ENCODE measurements around the gene KCTD10.
"Not testable (repeated sequence)": the region's sequence is repeated elsewhere in the genome, so short reads cannot be mapped to it uniquely, and the experiment has no call there.

Gene KCTD10

DNA sequence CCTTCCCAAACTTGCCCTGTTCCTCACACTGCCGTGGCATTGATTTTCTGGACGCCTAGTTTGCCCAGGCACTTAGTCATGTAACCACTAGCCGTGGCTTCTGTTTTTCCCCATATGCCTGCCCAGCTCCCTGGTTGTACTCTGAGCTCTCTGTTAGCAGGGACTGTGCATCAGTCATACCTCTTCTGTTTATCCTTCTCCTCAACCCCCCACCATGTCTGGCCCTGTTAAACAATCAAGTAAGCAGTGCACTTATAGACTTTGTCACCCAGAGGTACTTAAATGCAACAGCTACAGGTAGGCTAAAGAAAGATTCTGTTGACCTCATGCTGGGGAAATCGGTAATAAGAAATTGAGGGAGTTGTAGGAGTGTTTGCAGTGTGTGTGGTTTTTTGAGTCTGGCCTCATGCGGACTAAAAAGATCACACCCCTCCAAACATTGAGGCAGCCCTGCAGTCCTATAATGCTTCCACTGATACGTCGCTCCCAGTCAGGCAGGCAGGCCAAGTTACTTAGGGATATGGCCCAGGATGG, 17.3 kb upstream of the KCTD10 start:
- DNase-seq (ENCODE audit: low read depth) = no peak

DNA sequence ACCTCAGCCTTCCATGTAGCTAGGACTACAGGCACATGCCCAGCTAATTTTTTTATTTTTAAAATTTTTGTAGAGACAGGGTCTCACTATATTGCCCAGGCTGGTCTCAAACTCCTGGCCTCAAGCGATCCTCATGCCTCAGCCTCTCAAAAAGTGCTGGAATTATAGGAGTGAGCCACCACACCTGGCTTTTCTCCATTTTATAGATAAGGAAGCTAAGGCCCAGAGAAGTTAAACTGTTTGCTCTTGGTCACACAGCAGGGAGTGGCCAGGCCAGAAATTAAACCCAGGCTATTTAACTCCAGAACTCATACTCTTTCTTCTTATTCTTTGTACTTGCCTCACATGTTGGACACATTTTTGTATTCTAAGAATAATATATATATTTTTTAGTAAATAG, 16.8 kb upstream of the KCTD10 start:
- no peak for DNase-seq (ENCODE audit: low read depth)

DNA sequence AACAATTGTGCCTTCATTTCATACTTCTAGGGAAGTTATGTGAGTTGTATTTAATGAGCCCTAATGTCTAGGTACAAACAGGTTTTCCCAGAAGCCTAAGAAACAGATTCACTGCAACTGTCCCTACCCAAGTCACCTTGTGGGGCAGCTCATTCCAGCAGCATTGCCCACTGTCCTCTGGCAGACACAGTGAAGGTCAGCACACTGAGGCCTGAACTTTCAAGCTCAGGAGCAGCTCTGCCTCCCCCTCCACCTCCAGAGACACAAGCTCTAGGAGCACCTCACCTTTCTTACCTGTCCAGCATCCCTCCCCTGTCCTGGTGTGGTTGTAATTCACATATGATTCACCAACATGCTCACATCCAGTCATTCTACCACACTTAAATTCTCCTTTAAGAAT, 16.0 kb upstream of the KCTD10 start:
- no peak for DNase-seq (ENCODE audit: low read depth)

DNA sequence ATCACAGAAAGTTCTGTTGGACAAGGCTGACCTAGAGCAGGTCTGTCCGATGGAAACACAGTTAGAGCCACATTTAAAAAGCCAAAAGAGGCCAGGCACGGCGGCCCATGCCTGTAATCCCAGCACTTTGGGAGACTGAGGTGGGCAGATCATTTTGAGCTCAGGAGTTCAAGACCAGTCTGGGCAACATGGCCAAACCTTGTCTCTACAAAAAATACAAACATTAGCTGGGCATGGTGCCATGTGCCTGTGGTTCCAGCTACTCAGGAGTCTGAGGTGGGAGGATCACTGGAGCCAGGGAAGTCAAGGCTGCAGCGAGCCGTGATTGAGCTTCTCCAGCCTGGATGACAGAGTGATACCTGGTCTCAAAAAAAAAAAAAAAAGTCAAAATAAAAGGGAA, 15.3 kb upstream of the KCTD10 start:
- no peak for DNase-seq (ENCODE audit: low read depth)

DNA sequence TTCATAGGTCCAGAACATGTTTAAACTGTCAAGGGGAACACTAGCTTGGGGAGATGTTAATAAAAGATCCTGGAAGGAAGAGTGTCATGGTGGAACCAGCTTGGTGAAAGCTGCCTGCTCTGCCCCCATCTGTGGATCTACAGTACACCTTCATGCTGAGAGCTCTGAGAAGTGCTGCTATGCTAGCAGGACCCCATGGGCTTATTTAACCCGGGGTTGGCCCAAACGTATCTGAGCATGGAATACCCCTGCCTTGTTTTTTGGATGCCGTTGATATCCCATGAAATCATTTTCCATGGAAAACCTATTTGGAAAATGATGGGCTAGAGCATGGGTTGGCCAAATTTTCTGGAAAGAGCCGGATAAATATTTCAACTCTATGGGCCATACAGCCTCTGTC, 14.6 kb upstream of the KCTD10 start:
- DNase-seq (ENCODE audit: low read depth) = no peak

DNA sequence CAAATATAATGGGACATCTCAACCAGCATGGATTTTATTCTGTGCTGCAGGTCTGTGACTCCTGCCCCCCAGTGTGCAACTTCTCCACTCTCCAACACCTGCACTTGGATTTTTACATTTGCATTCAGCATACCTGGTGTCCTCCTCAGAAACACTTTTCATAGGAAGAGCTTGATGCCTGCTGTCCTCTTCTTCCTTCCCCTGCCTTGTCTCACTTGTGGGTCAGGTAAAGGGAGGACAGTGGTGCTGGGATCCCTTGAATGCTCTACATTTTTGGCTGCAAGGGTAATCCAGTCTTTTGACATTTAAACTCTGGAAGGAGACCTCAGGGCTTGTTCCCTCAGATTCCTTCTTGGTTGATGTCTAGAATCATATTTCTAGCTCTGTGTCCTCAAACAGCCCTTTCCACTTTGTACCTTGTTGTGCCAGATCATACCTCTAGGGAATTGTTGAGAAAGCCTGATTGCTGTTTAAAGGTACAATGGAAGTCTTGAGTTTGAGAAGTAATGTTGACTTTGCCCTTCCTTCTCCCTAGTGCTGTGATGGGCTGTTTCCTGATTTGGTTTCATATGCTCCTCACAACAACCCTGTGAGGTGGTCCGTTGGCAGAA, 13.0 kb upstream of the KCTD10 start:
- DNase-seq (ENCODE audit: low read depth) = no peak

DNA sequence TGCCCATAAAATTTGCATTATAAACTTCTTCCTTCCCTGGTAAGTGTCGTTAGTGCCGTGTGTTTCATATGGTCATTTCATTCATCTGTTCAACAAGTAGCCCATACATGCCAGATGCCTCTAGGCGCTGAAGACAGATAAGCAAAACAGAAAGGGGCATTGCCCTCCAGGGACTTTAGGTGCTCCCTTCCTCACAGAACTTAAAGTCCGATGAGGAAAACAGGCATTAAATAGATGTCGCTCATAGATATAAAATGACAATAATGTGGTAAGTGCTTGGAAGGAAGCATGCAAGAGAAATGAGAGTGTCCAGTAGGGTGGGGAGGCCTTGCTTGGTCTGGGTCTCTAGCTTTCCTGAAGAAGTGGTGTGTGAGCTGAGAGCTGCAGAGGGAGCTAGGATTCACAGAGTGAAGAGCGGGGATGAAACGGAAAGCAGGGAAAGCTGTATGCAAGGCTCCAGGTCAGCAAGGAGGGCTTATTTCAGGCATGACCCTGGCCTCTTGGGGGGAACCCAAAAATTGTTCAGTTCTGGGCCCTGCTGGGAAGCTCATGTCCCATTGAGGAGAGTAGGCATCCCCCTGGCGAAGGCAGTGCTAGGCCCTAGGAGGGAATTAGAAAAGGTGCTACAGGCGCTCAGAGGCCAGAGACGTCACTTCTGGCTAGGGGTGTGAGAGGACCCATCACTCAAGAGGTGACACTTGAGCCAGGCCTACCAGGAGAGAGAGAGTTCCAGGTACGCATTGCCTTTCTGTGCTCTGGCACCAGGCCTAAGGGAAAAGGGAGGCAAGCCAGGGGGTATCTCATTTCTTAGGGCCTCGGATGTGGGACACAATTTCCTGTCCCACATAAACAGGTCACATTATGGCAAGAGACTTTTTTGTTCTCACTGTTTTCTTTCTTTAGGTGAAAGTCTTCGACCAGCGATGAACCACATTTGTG, 12.2 kb upstream of the KCTD10 start:
- DNase-seq (ENCODE audit: low read depth) = no peak

DNA sequence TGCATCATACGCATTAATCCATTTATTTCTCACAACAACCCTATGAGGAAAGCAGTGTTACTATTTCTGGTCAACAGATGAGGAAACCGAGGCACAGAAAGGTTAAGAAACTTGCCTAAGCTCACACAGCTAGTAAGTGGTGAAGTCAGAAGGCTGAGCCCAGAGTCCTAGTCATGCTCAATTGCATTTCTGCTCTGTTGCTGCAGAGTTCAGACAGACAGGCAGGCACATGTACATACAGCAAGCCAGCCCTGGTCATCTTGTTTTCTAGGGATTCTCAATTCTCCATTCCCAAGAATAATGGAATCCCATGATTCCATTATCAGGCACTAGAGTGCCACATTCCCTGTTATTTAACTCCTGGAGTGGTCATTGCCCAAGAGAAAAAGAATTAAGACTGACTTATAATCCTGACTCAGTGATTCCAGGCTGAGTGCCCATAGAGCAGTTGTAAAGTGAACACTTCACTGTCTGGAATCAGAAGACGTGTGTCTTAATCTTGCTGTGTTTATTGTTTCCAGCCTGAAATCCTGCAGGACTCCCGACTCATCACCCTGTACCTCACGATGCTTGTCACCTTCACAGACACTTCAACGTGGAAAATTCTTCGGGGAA, 11.1 kb upstream of the KCTD10 start:
- DNase-seq (ENCODE audit: low read depth) = no peak

DNA sequence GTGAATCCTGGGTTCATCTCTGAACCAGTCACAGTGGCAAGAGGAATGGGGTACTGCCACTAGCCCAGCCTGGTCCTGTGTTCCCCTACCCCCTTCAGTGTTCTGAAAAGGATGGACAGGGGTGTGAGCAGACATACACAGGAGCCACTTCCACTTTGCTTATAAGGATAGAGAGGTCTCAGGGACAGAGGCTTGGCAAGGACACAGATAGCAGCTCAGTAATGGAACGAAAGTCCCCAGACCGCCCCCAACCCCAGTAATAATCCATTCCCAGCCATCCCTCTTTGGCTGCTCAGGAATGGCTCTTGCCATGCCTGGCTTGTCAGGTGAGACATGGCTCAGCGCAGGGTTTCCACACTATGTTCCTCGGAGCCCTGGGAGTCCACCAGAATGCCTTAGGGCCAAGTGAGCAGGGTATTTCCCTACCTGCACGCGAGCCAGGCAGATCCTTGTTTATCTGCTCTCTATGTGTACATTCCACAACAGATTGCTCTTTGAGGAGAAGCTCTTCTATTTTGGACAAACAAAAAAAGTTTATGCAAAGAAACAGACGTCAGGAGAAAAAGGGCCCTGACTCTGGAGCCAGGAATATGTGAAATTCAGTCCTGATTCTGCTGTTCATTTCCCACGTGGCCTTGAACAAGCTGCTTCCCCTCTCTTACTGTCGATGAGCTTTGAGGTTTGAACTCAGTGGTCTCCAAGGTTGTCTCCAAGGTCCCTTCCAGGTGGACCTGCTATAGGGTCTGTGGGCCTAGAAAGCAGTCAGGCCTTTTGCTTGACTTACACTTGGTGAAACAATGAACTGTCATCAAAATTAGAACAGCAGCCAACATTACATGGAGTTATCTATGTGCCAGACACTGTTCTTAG, 10.3 kb upstream of the KCTD10 start:
- DNase-seq (ENCODE audit: low read depth) = no peak

DNA sequence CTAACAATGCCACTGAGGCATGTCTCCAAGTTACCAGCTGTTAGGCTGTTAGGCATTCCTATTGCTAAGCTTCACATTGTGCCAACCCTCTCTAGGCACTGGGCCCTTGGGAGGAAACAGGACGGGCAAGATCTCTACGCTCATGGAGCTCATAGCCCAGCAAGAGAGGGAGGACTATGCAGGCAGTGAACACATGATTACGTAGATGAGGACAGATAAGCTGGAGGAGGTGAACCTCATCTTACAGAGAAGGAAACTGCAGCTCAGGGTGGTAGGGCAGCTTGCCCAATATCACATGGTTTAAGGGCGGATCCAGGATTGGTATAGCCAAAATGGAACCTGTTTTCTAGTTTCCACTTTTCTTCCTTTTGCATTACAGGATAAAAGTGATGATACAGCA, 8.1 kb upstream of the KCTD10 start:
- no peak for DNase-seq (ENCODE audit: low read depth)

DNA sequence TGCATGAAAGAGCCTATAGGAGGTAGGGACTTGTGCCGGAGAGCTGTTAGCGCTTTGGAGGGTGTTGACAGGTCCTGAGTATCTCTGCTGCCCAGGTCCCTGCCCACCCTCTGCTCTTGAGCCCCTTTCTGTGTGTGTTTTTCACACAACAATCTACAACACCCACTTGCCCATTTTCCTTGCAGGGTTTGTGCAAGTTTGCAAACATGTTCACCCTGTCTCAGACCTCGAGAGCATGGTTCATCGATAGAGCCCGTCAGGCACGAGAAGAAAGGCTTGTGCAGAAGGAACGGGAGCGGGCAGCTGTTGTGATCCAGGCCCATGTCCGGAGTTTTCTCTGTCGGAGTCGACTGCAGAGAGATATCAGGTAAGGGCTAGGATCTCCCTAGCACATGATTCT, 6.2 kb upstream of the KCTD10 start:
- DNase-seq (ENCODE audit: low read depth) = no peak

DNA sequence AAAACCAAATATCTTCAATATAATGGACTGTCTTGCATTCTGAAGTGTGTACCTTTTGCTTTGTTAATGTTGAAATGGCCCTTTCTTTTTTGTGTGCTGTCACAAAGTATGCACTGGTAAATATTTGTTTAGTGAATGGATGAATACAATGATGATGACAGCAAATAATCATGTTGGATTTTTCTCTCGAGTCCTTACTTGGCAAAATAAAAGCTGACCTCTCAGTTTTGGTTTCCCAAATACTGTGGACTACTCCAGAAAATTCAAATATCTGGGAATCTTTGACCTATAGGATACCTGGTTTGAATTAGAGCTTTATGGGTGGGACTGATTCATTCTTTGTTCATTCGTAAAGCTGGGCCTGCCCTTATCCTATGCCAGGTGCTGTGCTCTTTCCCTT, 5.8 kb upstream of the KCTD10 start:
- no peak for DNase-seq (ENCODE audit: low read depth)

DNA sequence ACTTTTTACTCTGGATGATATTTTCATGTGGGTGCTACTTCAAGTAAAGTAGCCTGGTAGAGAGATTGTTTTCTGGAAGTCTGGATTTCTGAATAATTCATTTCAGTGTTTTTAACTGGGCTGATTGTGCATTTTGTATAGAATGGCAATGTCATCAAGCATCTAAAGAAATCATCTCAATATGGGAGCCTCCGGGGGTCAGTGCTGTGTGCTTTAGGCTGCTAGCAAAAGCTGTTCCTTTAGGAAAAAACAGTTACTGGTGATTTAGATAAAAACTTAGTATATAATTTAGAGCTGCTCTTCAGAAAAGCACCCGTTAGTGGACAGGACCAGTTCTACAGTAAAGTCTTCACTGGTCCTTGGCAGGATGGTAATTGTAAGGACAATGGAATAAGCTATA, 5.4 kb upstream of the KCTD10 start:
- DNase-seq (ENCODE audit: low read depth) = no peak

DNA sequence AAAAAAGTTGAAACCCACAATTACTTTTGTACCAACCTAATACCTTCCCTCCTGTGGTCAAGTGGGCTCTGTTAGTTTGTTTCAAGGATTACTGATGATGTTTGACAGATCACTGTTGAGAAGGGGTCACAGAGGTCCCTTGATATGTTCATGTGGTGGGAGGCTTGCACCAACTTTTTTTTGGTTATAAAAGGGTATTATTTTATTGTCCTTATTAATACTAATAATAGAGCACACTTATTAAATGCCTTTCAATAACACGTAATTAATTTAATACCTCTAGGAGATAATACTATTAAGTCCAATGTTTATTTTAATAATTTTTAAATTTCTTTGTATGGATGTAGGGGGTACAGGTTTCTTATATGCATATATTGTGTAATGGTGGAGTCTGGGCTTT, 4.8 kb upstream of the KCTD10 start:
- no peak for DNase-seq (ENCODE audit: low read depth)

DNA sequence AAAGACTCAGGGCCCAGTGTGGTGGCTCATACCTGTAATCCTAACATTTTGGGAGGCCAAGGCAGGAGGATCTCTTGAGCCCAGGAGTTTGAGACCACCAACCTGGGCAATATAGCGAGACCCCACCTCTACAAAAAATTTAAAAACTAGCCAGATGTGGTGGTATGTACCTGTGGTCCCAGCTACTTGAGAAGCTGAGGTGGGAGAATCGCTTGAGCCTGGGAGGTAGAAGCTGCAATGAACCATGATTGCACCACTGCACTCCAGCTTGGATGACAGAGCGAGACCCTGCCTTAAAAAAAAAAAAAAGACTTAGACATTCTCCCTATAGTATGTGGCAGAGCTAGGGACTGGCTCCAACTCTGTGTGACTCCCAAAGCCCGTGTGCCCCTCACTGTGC, 3.3 kb upstream of the KCTD10 start:
- DNase-seq (ENCODE audit: low read depth) = no peak

DNA sequence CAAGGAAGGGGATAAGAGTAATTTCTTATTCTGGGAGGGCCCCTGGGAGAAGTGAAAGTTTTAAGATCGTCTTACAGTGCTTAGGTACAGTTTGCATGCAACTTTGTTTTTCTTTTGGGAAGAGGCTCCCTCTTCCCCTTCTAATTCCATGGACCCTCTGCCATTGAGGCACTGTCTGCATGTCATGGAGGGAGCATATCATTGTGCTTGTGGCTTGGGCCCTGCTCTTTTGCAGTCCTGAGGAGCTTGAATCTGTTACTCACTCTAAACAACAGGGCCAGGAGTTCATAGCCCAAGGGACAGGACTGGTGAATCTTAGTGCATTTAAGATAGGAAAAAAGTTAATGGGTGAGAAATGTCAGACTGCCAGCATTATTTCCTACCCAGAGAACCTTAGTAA, 2.7 kb upstream of the KCTD10 start:
- DNase-seq (ENCODE audit: low read depth) = no peak

DNA sequence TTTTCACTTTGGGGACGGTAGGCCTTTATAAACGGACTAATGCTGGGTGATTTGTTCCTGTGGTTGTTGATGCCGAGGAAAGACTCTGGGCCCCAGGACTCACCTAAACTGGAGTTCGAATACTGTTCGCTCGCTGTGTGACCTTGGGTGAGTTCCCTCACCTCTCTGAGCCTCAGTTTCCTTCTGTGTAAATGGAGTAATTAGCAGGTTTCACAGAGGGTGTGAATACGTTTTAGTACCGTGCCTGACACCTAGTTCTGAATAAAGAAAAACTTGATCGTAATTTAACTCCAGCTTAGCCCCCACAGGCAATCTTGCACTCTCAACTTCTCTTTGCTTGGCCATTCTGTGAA, 839 bp upstream of the KCTD10 start:
- DNase-seq (ENCODE audit: low read depth) = no peak

DNA sequence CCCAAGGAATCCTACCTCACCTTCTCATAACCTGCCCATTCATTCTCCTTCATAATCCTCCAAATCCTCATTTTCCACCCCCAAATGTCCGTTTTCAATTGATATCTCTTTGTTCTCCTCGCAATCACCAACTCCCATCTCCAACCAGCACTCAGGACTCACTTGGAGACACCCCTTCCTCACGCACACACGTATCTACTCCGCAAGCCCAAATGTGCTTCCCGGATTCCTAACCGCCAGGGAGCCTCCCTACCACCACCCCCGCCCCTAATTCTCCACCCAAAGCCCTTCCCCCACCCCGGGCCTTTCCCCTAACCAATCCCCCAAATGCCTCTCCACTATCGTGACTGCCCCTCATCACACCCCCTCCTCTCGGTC, 304 bp downstream of the KCTD10 start:
- no peak for DNase-seq (ENCODE audit: low read depth)

DNA sequence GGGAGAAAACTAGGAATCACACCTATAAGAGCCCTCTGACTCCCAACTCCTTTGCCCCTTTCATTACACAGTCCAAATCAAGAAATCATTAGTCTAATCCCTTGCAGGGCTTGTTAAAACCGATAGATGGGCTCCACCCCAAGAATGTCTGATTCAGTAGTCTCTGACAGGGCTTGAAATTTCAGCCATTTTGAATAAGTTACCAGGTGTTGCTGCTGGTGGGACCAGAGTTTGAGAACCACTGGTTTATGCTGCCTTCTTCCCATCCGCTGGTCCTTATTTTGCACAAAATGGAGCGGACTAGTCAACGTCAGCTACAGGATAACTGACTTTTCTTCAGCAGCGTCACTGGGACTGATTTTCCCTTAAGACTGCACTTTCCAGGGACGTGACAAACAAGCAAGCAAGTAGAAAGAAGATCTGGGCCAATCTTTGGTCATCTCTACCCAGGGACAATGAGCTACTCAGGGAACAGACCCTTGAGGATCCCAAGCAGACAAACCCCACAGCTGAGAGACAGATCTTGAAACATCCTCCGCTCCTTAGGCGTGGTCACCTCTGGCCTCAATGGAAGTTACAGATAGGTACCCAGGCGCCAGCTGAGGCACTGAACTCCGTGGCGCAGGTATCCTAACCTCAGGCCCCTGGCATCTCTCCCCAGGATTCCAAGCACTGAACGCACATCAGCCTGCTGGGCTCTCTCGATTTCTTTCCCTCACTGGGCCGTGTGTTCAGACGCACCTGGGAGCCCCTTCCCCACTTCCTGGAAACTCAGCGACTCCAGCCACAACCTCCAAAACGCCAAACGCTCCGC, 900 bp downstream of the KCTD10 start:
- no peak for DNase-seq (ENCODE audit: low read depth)

DNA sequence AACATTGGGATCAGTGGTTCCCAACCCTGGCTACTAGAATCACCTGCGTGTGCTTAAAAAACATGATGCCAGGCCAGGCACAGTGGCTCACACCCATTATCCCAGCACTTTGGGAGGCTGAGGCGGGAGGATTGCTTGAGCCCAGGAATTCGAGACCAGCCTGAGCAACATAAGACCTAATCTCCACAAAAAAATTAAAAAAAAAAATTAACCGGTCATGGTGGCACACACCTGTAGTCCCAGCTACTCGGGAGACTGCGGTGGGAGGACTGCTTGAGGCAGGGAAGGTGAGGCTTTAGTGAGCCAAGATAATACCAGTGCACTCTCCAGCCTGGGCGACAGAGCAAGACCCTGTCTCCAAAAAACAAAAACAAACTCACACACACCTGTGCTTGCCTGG, 2.0 kb downstream of the KCTD10 start:
- DNase-seq (ENCODE audit: low read depth) = no peak

DNA sequence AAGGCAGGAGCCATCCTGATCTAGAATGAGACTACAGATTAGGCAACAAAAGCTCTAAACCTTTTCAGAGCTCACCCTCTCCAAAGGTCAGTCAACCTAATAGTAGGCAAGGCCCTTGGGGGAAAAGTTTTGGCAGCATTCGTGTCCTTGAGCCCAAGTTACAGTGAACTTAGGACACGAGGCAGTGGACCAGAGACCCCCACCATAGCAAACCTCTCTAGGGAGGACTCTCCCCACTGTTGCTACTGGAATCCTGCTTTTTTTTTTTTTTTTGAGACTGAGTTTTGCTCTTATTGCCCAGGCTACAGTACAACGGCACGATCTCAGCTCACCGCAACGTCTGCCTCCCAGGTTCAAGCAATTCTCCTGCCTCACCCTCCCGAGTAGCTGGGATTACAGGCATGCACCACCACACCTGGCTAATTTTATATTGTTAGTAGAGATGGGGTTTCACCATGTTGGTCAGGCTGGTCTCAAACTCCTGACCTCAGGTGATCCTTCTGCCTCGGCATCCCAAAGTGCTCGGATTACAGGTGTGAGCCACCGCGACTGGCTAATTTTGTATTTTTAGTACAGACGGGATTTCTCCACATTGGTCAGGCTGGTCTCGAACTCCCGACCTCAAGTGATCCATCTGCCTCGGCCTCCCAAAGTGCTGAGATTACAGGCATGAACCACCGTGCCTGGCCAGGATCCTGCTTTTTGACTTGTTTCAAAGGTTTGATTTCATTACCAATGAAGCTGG, 3.4 kb downstream of the KCTD10 start:
- not testable (repeated sequence) for DNase-seq (ENCODE audit: low read depth)
